Small intestine (tissue), 7 donors: ENCODE data around the gene GRIK2. TPM values are rescaled to one million over a fixed set of nuclear protein-coding genes. Genes with fewer than 3 reads are reported as not detected.

Source experiments
- DNase-seq, 2 donors: peaks; one replicate each; pipeline versions ENCODE4 v3.0.0 to v3.0.0-alpha.2; 2013
- FAIRE-seq: peaks from 2 replicates; lab custom pipeline; 2012; peaks lifted over from hg19 to GRCh38; lab: Jason Lieb, UNC
- H3K27ac ChIP-seq, 3 donors: one replicate each; pipeline ENCODE4 v1.5.1; 2013; ENCODE audit warnings: low read length in 2 of 3, mild to moderate bottlenecking in 2 of 3, control low read depth in 1 of 3, inconsistent platforms in 1 of 3, low read depth in 1 of 3, moderate library complexity in 1 of 3
- H3K27me3 ChIP-seq, 3 donors: one replicate each; pipeline ENCODE4 v1.6.1; 2013; ENCODE audit warnings: low read length in 3 of 3, inconsistent platforms in 1 of 3; ENCODE audit not compliant: control insufficient read depth in 3 of 3, insufficient read depth in 3 of 3
- H3K36me3 ChIP-seq, 3 donors: one replicate each; pipeline ENCODE4 v1.6.1; 2013; ENCODE audit warnings: low read length in 3 of 3, inconsistent platforms in 1 of 3, low read depth in 1 of 3, mild to moderate bottlenecking in 1 of 3, moderate library complexity in 1 of 3; ENCODE audit not compliant: control insufficient read depth in 3 of 3, insufficient read depth in 2 of 3
- H3K4me1 ChIP-seq, 3 donors: one replicate each; pipeline ENCODE4 v1.6.1; 2013; ENCODE audit warnings: low read length in 2 of 3, inconsistent platforms in 1 of 3, low read depth in 1 of 3, mild to moderate bottlenecking in 1 of 3, moderate library complexity in 1 of 3; ENCODE audit not compliant: control insufficient read depth in 3 of 3, insufficient read depth in 2 of 3
- H3K4me3 ChIP-seq, 3 donors: one replicate each; pipeline ENCODE4 v1.5.1; 2013; ENCODE audit warnings: low read length in 3 of 3, control low read depth in 1 of 3, inconsistent platforms in 1 of 3, low read depth in 1 of 3, mild to moderate bottlenecking in 1 of 3, moderate library complexity in 1 of 3
- H3K9me3 ChIP-seq, 2 donors: one replicate each; pipeline ENCODE4 v1.6.1; 2013; ENCODE audit warnings: low read depth in 1 of 2, low read length in 1 of 2; ENCODE audit not compliant: control insufficient read depth in 2 of 2, insufficient read depth in 1 of 2
- whole genome bisulfite sequencing, 3 donors: extraction: QIAGEN DNeasy Blood & Tissue Kit; methylation state at CpG; one replicate each; pipeline ENCODE4 v1.1.7; 2013; 5-methylcytosine and 5-hydroxymethylcytosine counted together
- polyA plus RNA-seq, 4 donors: library from polyadenylated mRNA; stranded (reverse) in 3 of 4; unstranded in 1 of 4; fragments of 200-250 nt in 3 of 4; fragments of 120-200 nt in 1 of 4; gene quantifications; one replicate each; pipeline versions ENCODE4 v1.2.1 to v1.2.3, GENCODE V29; 2013
- donor health status: healthy with polysubstance abuse.
- donor health status: control.
- donor health status: control.
- donor health status: Bipolar disorder and iron deficiency.
- donor health status: healthy.

The GRIK2 gene
- polyA plus RNA-seq, 4 donors = 0.27 to 1.4 (median 0.54) TPM; not detected in 1

DNA sequence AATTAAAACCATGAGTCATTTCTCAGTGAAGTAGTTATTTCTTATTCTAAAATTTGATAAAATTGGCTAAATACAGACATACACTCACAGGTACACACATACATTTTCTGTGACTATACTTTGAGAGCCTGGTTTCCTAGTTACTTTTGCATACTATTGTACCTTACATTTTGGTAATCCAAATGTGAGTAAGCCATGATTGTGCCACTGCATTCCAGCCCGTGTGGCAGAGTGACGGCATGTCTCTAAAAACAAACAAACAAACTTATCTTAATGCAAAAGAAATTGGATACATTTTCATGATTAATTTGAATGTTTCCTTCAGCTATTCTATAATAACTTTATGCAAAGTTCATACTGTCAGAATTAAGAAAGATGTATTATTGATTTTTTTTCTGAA is 628.8 kb downstream of the GRIK2 start:
- H3K36me3 ChIP-seq = no peaks in the 10 kb centered on the region
- no peaks in the 10 kb centered on the region for H3K4me1 ChIP-seq
- WGBS, 3 donors = 48 to 81% (median 63%) methylated on average over 2 of the region's 2 CpGs
- no peaks in the 10 kb centered on the region for H3K27me3 ChIP-seq
- no peak overlapping the region for H3K27ac ChIP-seq
- H3K9me3 ChIP-seq = no peaks in the 10 kb centered on the region
- H3K4me3 ChIP-seq = no peak overlapping the region
- DNase-seq (no peak), FAIRE-seq (no peak)

DNA sequence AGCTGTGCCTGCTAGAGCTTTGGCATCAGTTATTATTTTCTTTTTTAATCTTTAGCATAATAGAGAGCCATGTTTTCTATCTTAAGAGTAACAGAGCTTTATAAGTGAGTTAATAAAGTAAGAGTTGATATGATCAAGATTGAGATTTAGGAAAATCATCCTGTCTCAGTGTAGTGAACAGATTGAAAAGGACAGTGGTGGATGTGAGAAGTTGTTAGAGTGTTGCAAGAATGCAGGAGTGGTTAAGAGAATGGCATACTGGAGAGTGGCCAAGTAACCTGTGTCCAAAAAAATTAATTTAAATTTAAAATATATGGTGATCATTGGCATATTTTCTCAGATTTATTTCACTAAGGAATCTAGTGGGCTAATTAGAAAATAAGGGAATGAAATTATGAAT is 629.3 kb downstream of the GRIK2 start:
- no peaks in the 10 kb centered on the region for H3K4me1 ChIP-seq
- H3K9me3 ChIP-seq = no peaks in the 10 kb centered on the region
- H3K36me3 ChIP-seq = no peaks in the 10 kb centered on the region
- H3K27ac ChIP-seq = no peak overlapping the region
- no peaks in the 10 kb centered on the region for H3K27me3 ChIP-seq
- DNase-seq (no peak), FAIRE-seq (no peak)
- no peak overlapping the region for H3K4me3 ChIP-seq

DNA sequence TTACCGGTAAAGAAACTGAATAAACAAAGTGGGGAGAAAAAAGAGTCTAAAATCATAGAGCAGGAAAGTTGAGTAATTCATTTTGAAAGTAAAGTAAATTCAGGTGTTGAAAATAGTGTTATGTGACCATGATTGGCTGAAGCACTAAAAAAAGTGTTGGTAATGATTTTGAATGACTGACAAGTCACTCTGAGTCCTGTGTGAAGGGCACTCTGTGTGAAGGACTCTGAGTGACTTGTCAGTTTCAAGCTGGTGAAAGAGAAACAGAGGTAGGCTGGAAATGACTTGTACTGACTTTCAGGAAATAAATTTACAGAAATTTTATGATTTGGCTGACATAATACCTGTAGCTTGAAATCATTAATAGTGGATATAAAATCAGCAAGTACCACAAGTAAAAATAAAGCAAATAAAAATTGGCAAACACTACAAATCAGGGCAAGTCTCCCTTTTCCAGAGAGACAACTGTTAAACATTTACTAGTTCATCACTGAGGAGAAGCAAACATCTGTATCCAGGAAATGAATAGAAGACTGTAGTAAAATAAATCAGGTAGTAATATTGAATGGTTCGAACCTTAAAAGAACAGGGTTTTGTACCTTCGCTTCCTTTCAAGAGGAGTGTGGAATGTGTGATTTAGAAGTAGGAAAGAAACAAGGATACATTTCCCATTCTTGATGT is 630.6 kb downstream of the GRIK2 start:
- H3K9me3 ChIP-seq = no peaks in the 10 kb centered on the region
- no peak overlapping the region for H3K4me3 ChIP-seq
- H3K4me1 ChIP-seq = no peaks in the 10 kb centered on the region
- DNase-seq (no peak), FAIRE-seq (no peak)
- WGBS, 3 donors = 82 to 86% (median 86%) methylated on average over 3 of the region's 3 CpGs
- H3K27ac ChIP-seq = no peak overlapping the region
- H3K36me3 ChIP-seq = no peaks in the 10 kb centered on the region
- H3K27me3 ChIP-seq = no peaks in the 10 kb centered on the region

DNA sequence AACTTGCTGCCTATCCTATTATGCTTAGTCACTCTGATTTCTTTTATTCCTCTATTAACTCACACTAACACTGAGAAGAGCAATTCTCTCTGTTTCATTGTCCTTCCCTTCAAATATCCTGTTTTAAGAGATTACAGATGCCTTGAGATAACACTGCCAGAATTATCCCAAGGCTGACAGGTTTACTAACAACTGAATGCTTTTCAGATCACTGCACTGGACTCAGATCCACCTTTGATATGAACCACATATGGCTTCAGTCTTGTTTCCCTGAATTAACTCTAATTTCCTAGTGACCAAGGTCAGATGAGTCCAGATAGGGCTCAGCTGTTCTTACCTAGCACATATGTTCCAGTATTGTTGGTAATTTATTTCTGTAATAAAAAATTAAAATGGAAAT is 633.1 kb downstream of the GRIK2 start:
- DNase-seq = no peak
- Histone ChIP-seq H3K36me3 (no peaks in the 10 kb centered on the region), H3K27ac (no peak overlapping the region), H3K4me1 (no peaks in the 10 kb centered on the region), H3K9me3 (no peaks in the 10 kb centered on the region), H3K27me3 (no peaks in the 10 kb centered on the region), H3K4me3 (no peak overlapping the region)
- no peak for FAIRE-seq

DNA sequence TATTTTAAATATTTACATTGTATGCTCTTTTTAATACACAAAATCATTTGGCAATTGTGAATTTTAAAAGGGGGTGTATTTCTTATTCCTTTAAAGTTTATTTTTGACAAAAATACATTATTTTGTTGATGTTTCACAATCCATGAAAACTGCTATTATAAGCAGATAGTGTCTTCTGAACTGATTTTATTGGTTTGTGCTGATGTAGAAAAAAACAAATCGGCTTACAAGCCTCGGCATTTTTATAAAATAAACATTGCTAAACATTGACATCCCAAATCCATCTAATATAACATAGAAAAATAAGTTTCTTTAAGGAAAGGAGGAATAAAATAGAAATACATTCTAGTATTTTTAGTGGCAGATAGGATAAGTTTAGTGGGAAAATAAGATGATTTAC is 634.7 kb downstream of the GRIK2 start:
- no peaks in the 10 kb centered on the region for H3K27me3 ChIP-seq
- WGBS, 3 donors = 61 to 80% (median 65%) methylated on average over 2 of the region's 2 CpGs
- no peak overlapping the region for H3K27ac ChIP-seq
- H3K9me3 ChIP-seq = no peaks in the 10 kb centered on the region
- no peak for DNase-seq
- H3K4me1 ChIP-seq = no peaks in the 10 kb centered on the region
- no peak for FAIRE-seq
- no peak overlapping the region for H3K4me3 ChIP-seq
- H3K36me3 ChIP-seq = no peaks in the 10 kb centered on the region

DNA sequence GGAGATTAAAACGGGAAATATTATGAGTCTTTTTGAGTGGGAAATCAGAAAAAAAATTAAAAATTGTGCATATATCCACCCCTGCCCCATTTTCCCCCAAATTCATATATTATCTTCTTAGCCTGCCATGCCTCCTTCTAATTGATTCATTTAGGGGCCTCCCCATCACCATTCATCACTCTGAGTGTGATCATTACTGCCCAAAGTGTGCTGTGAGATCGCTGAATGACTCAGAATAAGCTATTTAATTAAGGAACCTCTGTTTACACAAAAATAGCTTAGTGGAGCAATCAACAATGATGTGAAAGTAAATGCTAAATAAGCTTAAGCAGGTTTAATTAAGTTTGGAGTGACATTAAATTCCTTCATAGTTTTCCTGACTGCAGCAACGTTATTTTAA is 645.5 kb downstream of the GRIK2 start:
- FAIRE-seq (no peak), DNase-seq (no peak)
- Histone ChIP-seq H3K27ac (no peak overlapping the region), H3K4me3 (no peak overlapping the region), H3K4me1 (no peaks in the 10 kb centered on the region), H3K36me3 (no peaks in the 10 kb centered on the region), H3K9me3 (no peaks in the 10 kb centered on the region), H3K27me3 (no peaks in the 10 kb centered on the region)
- WGBS, 3 donors = 43 to 58% (median 52%) methylated on average over 3 of the region's 3 CpGs

DNA sequence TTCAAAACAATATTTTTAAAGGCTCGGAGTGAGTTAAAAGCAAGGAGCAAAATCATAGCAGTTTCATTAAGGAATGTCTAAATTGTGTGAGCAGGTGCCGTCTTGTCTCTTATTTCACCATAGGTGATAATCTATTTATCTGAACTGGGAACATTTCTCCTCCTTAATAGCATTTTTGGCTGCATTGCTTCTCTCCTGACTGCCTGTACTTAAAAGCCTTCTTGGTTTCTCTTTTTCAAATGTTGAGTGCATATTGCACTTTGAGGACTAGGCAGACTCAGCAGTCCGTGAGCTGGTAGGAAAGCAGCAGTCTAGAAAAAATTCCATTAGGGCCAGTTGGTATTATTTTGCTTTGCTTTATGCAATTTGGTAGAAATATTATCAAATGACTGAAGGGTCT is 645.9 kb downstream of the GRIK2 start:
- H3K4me1 ChIP-seq = no peaks in the 10 kb centered on the region
- WGBS, 3 donors = 74 to 83% (median 76%) methylated on average over 3 of the region's 3 CpGs
- no peaks in the 10 kb centered on the region for H3K9me3 ChIP-seq
- H3K4me3 ChIP-seq = no peak overlapping the region
- no peak for FAIRE-seq
- no peaks in the 10 kb centered on the region for H3K27me3 ChIP-seq
- no peaks in the 10 kb centered on the region for H3K36me3 ChIP-seq
- no peak for DNase-seq
- no peak overlapping the region for H3K27ac ChIP-seq

DNA sequence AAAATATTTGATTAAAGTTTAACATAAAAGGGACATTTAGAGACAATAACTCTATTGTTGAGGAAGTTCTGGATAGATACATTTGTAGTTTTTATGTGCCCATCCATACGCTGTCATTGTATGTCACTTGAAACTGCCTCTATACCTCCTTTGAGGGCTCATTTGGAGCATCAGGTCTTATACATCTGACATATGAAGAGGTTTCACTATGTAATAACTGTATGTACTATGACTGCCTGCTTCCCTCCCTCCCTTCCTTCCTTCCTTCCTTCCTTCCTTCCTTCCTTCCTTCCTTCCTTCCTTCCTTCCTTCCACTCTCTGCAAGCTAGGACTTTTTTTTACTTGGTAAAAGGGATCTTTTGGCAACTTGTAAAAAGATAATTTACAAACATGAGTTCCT is 657.5 kb downstream of the GRIK2 start:
- DNase-seq (no peak), FAIRE-seq (no peak)
- Histone ChIP-seq H3K27ac (no peak overlapping the region), H3K36me3 (no peaks in the 10 kb centered on the region), H3K9me3 (no peaks in the 10 kb centered on the region), H3K27me3 (no peaks in the 10 kb centered on the region), H3K4me1 (no peaks in the 10 kb centered on the region), H3K4me3 (no peak overlapping the region)
- 86 to 93% (median 88%) methylated on average over 1 of the region's 1 CpG for WGBS, 3 donors

DNA sequence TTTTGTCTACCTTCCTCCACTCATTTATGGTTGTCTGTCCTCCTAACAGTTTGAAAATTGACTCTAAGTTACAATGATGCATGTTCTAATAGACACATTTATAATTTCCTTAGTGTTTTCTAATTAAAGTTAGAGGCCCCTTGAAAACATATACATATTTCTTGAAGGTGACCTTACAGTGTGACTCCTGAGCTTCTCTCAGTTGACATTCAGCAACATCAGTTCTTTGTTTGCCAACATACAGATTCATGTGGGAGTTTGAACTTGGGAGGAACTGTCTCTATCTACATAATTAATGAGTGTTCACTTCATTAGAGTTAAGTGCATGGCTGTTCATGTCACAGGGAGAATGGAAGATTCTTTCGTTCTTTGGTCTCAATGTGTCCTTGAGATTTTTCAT is 658.2 kb downstream of the GRIK2 start:
- H3K27me3 ChIP-seq = no peaks in the 10 kb centered on the region
- H3K4me1 ChIP-seq = no peaks in the 10 kb centered on the region
- H3K27ac ChIP-seq = no peak overlapping the region
- H3K9me3 ChIP-seq = no peaks in the 10 kb centered on the region
- 72 to 88% (median 83%) methylated on average over 1 of the region's 1 CpG for WGBS, 3 donors
- FAIRE-seq = no peak
- DNase-seq = no peak
- no peaks in the 10 kb centered on the region for H3K36me3 ChIP-seq
- H3K4me3 ChIP-seq = no peak overlapping the region
